K562 (cell line): Measurements from ENCODE around the gene ANXA8. TPM values are rescaled to one million over a fixed set of nuclear protein-coding genes. Genes with fewer than 3 reads are reported as not detected.
A peak's percentile ranks its signal among the peaks of the same experiment; 100 is the strongest.

Experiments used
- ATAC-seq: fragments of 200-7000 bp; cut with Tn5 transposase; 3 replicates; pipeline ENCODE4 v1.9.1; 2020; ENCODE audit warnings: moderate library complexity
- BruUV-seq: library from RNA; stranded (reverse); fragments of 400-500 nt; replicated peaks from 2 replicates; lab custom pipeline; 2021; lab: Mats Ljungman, UMichigan
- CTCF ChIA-PET: fragments of 300-600 bp; formaldehyde crosslinking; extraction: SDS; loops from one replicate; lab custom pipeline; 2021; ENCODE audit warnings: low intra/inter-chr PET ratio; lab: Yijun Ruan, JAX
- POLR2A ChIA-PET: fragments of 300-600, 350-650 bp; sonication (Branson Sonifier 250); formaldehyde crosslinking; extraction: SDS; loops from one replicate; lab custom pipeline; 2021; ENCODE audit warnings: antibody characterized with exemption, inconsistent platforms; lab: Yijun Ruan, JAX
- DNase-seq, 4 experiments: peaks; one replicate each; pipeline versions ENCODE4 v3.0.0 to v3.0.0-alpha.2; 2011 to 2018; ENCODE audit warnings: low spot score in 3 of 4, mixed read lengths in 3 of 4; ENCODE audit errors: extremely low read depth in 1 of 4
- FAIRE-seq: peaks from 2 replicates; lab custom pipeline; 2011; peaks lifted over from hg19 to GRCh38; lab: Jason Lieb, UNC
- H2AFZ ChIP-seq: 2 replicates; pipeline ENCODE4 v1.6.0; 2011; ENCODE audit warnings: low read depth, low read length, control low read depth, inconsistent platforms
- H3K27ac ChIP-seq: fragments of 200-600 bp; 3 replicates; pipeline ENCODE4 v1.8.0; 2011; ENCODE audit warnings: low read depth, mild to moderate bottlenecking, control low read depth, inconsistent platforms, low read length, moderate library complexity, mixed read lengths; ENCODE audit errors: extremely low read depth
- H3K27me3 ChIP-seq, 2 experiments: fragments of 300-600 bp in 1 of 2; 2 replicates in 1 of 2; 3 replicates in 1 of 2; pipeline versions ENCODE4 v1.6.0 to v1.8.0; 2011; ENCODE audit warnings: inconsistent platforms in 2 of 2, low read length in 2 of 2, mild to moderate bottlenecking in 1 of 2, mixed read lengths in 1 of 2, moderate library complexity in 1 of 2; ENCODE audit not compliant: control insufficient read depth in 2 of 2, insufficient read depth in 2 of 2
- H3K36me3 ChIP-seq: fragments of 300-600 bp; 3 replicates; pipeline ENCODE4 v1.8.0; 2011; ENCODE audit warnings: mild to moderate bottlenecking, low read length, inconsistent platforms; ENCODE audit not compliant: control insufficient read depth, insufficient read depth
- H3K4me1 ChIP-seq, 2 experiments: fragments of 200-600 bp in 1 of 2; replicated peaks in 1 of 2; 2 replicates in 1 of 2; 3 replicates in 1 of 2; pipeline versions ENCODE4 v1.5.1 to v1.8.0; 2011; ENCODE audit warnings: inconsistent platforms in 2 of 2, low read length in 2 of 2, mild to moderate bottlenecking in 1 of 2, mixed read lengths in 1 of 2, moderate library complexity in 1 of 2; ENCODE audit not compliant: control insufficient read depth in 2 of 2, insufficient read depth in 2 of 2
- H3K4me2 ChIP-seq: 2 replicates; pipeline ENCODE4 v1.6.1; 2011; ENCODE audit warnings: low read length, control low read depth, inconsistent platforms, mixed read lengths; ENCODE audit not compliant: insufficient read depth
- H3K4me3 ChIP-seq: fragments of 200-600 bp; sonication (generic), shearing (Covaris generic); 2 replicates; pipeline ENCODE4 v1.5.1; 2016; ENCODE audit warnings: control low read depth, inconsistent platforms
- H3K79me2 ChIP-seq: fragments of 200-600 bp; 3 replicates; pipeline ENCODE4 v1.8.0; 2011; ENCODE audit warnings: low read length, inconsistent platforms; ENCODE audit not compliant: control insufficient read depth, insufficient read depth
- H3K9ac ChIP-seq, 2 experiments: 2 replicates each; pipeline versions ENCODE4 v1.6.0 to v1.6.1; 2011; ENCODE audit warnings: low read depth in 2 of 2, low read length in 2 of 2, control low read depth in 1 of 2, inconsistent platforms in 1 of 2, mild to moderate bottlenecking in 1 of 2, mixed read lengths in 1 of 2; ENCODE audit not compliant: insufficient read depth in 1 of 2
- H3K9me1 ChIP-seq: one replicate; pipeline ENCODE4 v1.6.0; 2011; ENCODE audit warnings: inconsistent platforms, mild to moderate bottlenecking, low read length, moderate library complexity; ENCODE audit not compliant: control insufficient read depth, insufficient read depth
- H3K9me3 ChIP-seq: replicated peaks from 2 replicates; pipeline ENCODE4 v1.5.1; 2011; ENCODE audit warnings: low read depth, low read length, inconsistent platforms; ENCODE audit not compliant: control insufficient read depth, insufficient read depth
- H4K20me1 ChIP-seq: replicated peaks from 2 replicates; pipeline ENCODE4 v1.6.1; 2011; ENCODE audit warnings: low read length, inconsistent platforms, mixed read lengths; ENCODE audit not compliant: control insufficient read depth, insufficient read depth
- ARID4B ChIP-seq: sonication (generic); formaldehyde crosslinking; IDR thresholded peaks from 2 replicates; pipeline ENCODE4 v1.8.0; 2022; ENCODE audit warnings: mild to moderate bottlenecking, missing genetic modification reagents
- EP400 ChIP-seq: fragments of 450-650 bp; IDR thresholded peaks from 2 replicates; pipeline ENCODE4 v1.6.1; 2017; ENCODE audit warnings: antibody characterized with exemption, mild to moderate bottlenecking, moderate library complexity
- GTF2E2 ChIP-seq: fragments of 200-800 bp; sonication (Bioruptor generic); IDR thresholded peaks from 2 replicates; pipeline ENCODE4 v1.6.1; 2016; ENCODE audit warnings: missing genetic modification characterization, missing compliant biosample characterization
- PHTF2 ChIP-seq: fragments of 250-450 bp; sonication (Bioruptor Pico); IDR thresholded peaks from 2 replicates; pipeline ENCODE4 v1.5.0; 2021; ENCODE audit warnings: mild to moderate bottlenecking
- RCOR1 ChIP-seq, 2 experiments: IDR thresholded peaks; 2 replicates each; pipeline ENCODE4 v1.6.1; 2012; ENCODE audit warnings: low read depth in 2 of 2, low read length in 2 of 2, borderline replicate concordance in 1 of 2, improper control_type of control experiment in 1 of 2
- RHOXF2B ChIP-seq: fragments of 250-450 bp; sonication (Bioruptor Pico); conservative IDR thresholded peaks from 2 replicates; pipeline ENCODE4 v1.5.1; 2021
- ZNF41 ChIP-seq: fragments of 250-450 bp; sonication (Bioruptor Pico); conservative IDR thresholded peaks from 2 replicates; pipeline ENCODE4 v1.4.0; 2020; ENCODE audit warnings: mild to moderate bottlenecking
- ZNF561 ChIP-seq: fragments of 450-650 bp; formaldehyde crosslinking; conservative IDR thresholded peaks from 2 replicates; pipeline ENCODE4 v1.4.0; 2020; ENCODE audit warnings: mild to moderate bottlenecking, moderate library complexity
- ZNF707 ChIP-seq: fragments of 250-450 bp; sonication (Bioruptor Pico); conservative IDR thresholded peaks from 2 replicates; pipeline ENCODE4 v1.8.0; 2022; ENCODE audit warnings: inconsistent platforms, mild to moderate bottlenecking, moderate library complexity
- ZSCAN29 ChIP-seq: fragments of 450-650 bp; IDR thresholded peaks from 2 replicates; pipeline ENCODE4 v1.6.1; 2017
- WGBS: fragments of 100-300 bp; shearing (Covaris generic); methylation state at CpG from one replicate; pipeline ENCODE4 v1.1.6; 2016; ENCODE audit warnings: low coverage, mixed read lengths; ENCODE audit not compliant: insufficient coverage; ENCODE audit errors: missing lambda C conversion rate; 5-methylcytosine and 5-hydroxymethylcytosine counted together
- in situ Hi-C: fragments of 300-500 bp; cut with MboI; formaldehyde crosslinking; loops from 4 replicates; pipeline ENCODE4 v1.15.0; 2018; ENCODE audit warnings: inconsistent platforms, mixed read lengths
- intact Hi-C: fragments of 100-400 bp; cut with micrococcal nuclease; formaldehyde crosslinking; loops from 2 replicates; pipeline ENCODE4 v1.14.2; 2022
- polyA plus RNA-seq, 8 experiments: library from polyadenylated mRNA; depleted of rRNA in 4 of 8; stranded (reverse) in 5 of 8; unstranded in 3 of 8; fragments of >200 nt; fragmentation: Nextera tagmentation in 2 of 8; fragmentation: Illumina TruSeq in 1 of 8; extraction: Ambion mirVana in 2 of 8; extraction: Trizol in 1 of 8; gene quantifications; 2 replicates each; pipeline versions ENCODE4 v1.2.1 to v1.2.3, GENCODE V29; 2011 to 2014; ENCODE audit warnings: inconsistent platforms in 1 of 8, missing spikeins in 1 of 8
- total RNA-seq, 7 experiments: library from RNA; depleted of rRNA in 6 of 7; stranded (reverse); fragments of >200 nt in 6 of 7; fragmentation: Illumina TruSeq in 2 of 7; extraction: Trizol in 2 of 7; gene quantifications; 2 replicates each; pipeline versions ENCODE4 v1.2.1 to v1.2.3, GENCODE V29; 2011 to 2021; ENCODE audit warnings: low replicate concordance in 1 of 7
- TF ChIP-seq, protein P1 (sequence below): fragments of 450-650 bp; IDR thresholded peaks from 2 replicates; pipeline ENCODE4 v1.7.0; 2016; ENCODE audit warnings: borderline replicate concordance

ANXA8 gene
- total and polyA plus RNA-seq, 9 of the 15 experiments (the other 6 are each of a cell fraction or from before 2014, with no cell fraction given): not detected

- POLR2A ChIA-PET: no interaction called here
- intact Hi-C loops: no loop called here
- FAIRE-seq: no peak
Measured at GRCh38 chr10:47443145-47443544, 40.8 kb downstream of the ANXA8 start.

More at GRCh38 chr10:47443145-47443544, 40.8 kb downstream of the ANXA8 start:
- Histone ChIP-seq H3K4me1 (no peaks in the 10 kb centered on the region), H3K36me3 (no peaks in the 10 kb centered on the region), H3K9me3 (no peaks in the 10 kb centered on the region), H3K27me3 (peaks cover 5 to 10% of the 10 kb centered on the region in 2 experiments; a peak in 4 of 5 replicates), H3K9me1 (no peaks in the 10 kb centered on the region), H2AFZ (no peak overlapping the region), H3K4me3 (no peak overlapping the region), H3K9ac (no peak overlapping the region), H4K20me1 (no peaks in the 10 kb centered on the region), H3K79me2 (no peaks in the 10 kb centered on the region), H3K4me2 (no peak overlapping the region), H3K27ac (no peak overlapping the region)
- no TSS peak for BruUV-seq
- DNase-seq: peak in 1 of 4 experiments; percentile 1
- CTCF ChIA-PET: no interaction called here
- in situ Hi-C loops: loop anchor here (25.0 kb wide), 1 partner anchor 119 kb away; no protein-coding TSS in a partner anchor
- 10% methylated on average over 2 of the region's 2 CpGs for WGBS
- TF ChIP-seq, protein P1, sequence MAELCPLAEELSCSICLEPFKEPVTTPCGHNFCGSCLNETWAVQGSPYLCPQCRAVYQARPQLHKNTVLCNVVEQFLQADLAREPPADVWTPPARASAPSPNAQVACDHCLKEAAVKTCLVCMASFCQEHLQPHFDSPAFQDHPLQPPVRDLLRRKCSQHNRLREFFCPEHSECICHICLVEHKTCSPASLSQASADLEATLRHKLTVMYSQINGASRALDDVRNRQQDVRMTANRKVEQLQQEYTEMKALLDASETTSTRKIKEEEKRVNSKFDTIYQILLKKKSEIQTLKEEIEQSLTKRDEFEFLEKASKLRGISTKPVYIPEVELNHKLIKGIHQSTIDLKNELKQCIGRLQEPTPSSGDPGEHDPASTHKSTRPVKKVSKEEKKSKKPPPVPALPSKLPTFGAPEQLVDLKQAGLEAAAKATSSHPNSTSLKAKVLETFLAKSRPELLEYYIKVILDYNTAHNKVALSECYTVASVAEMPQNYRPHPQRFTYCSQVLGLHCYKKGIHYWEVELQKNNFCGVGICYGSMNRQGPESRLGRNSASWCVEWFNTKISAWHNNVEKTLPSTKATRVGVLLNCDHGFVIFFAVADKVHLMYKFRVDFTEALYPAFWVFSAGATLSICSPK: no peak
- TF ChIP-seq PHTF2 (CRISPR knock-in tag): no peak
- TF ChIP-seq RCOR1 (IDR thresholded peaks at IDR 0.05; ENCODE audit: borderline replicate concordance in 1 of 2, low read depth in 2 of 2, low read length in 2 of 2): no peak
- TF ChIP-seq ZNF561 (CRISPR knock-in tag): no peak
- no peak for TF ChIP-seq ZNF41
- no peak for TF ChIP-seq RHOXF2B (CRISPR knock-in tag)
- TF ChIP-seq ZSCAN29: no peak
- no peak for TF ChIP-seq ZNF707 (CRISPR knock-in tag)
- no peak for TF ChIP-seq EP400
- no peak for TF ChIP-seq GTF2E2 (tag)
- TF ChIP-seq ARID4B: no peak
- no peak for ATAC-seq
